ENCODE data around the gene SSBP4. TPM values are rescaled to one million over a fixed set of nuclear protein-coding genes. Genes with fewer than 3 reads are reported as not detected.

Gene SSBP4
- total RNA-seq, 1 donor = 77.8 TPM

GRCh38 chr19:18423258-18424020, 4.2 kb downstream of the SSBP4 start:
- H3K4me3 ChIP-seq (ENCODE audit: insufficient read depth, low read length) = no peak overlapping the region
- DNase-seq (ENCODE audit: insufficient read length, low spot score, missing footprints) = peak; percentile 60
- H3K36me3 ChIP-seq (ENCODE audit: insufficient read depth, low read length) = no peaks in the 10 kb centered on the region
- no peak for TF ChIP-seq CTCF (IDR thresholded peaks at IDR 0.05; ENCODE audit: extremely low read depth, low read depth, low read length)
- H3K27ac ChIP-seq (ENCODE audit: low read depth, low read length) = no peak overlapping the region
- H3K4me2 ChIP-seq (ENCODE audit: insufficient read depth, low read length) = no peak overlapping the region
- H3K79me2 ChIP-seq (ENCODE audit: insufficient read depth, low read length) = peaks cover 91% of the 10 kb centered on the region
- no peak overlapping the region for H2AFZ ChIP-seq (ENCODE audit: low read length)
- peaks cover 33% of the 10 kb centered on the region for H3K4me1 ChIP-seq (ENCODE audit: insufficient read depth, low read length)
- H3K9me3 ChIP-seq (ENCODE audit: low read depth, low read length) = no peaks in the 10 kb centered on the region
- H3K27me3 ChIP-seq (ENCODE audit: insufficient read depth, low read length) = no peaks in the 10 kb centered on the region
- H4K20me1 ChIP-seq (ENCODE audit: insufficient read depth, low read length) = peaks cover 58% of the 10 kb centered on the region

DNA sequence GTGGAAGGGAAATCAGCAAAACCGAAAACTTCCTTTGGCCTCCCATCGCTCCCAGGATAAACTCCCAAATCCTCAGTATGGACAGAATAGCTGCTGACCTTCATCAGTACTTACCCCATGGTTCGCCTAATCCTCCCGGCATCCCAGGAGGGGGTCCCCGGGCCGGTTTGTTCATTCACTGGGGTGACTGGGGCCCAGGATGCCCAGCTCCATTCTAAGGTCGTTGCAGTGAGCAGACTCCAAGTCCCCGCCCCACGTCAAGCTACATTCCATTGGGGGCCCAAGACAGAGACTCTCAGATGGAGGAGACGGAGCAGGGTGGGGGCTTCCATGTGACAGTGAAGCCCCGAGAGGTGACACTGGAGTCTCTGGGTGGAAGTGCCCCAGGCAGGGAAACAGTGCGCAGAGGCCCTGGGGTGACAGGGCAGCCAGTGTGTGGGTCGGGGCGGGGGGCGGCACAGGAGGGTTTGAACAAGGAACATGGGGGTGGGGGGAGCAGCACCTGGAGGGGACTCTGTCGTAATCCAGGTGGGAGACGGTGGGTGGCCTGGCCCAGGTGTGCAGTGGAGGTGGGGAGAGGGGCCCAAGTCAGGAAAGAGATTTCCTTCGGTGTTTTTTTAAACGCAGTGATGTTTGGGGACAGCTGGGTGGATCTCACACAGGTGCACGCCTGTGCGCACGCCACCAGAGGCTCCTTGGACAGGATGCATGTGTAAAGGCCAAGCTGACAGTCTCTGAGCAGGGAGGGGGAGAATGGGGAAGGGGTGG, 5.1 kb downstream of the SSBP4 start:
- Histone ChIP-seq H3K4me2 (ENCODE audit: insufficient read depth, low read length) (no peak overlapping the region), H3K36me3 (ENCODE audit: insufficient read depth, low read length) (no peaks in the 10 kb centered on the region), H3K9me3 (ENCODE audit: low read depth, low read length) (no peaks in the 10 kb centered on the region), H2AFZ (ENCODE audit: low read length) (no peak overlapping the region), H3K4me3 (ENCODE audit: insufficient read depth, low read length) (no peak overlapping the region), H3K79me2 (ENCODE audit: insufficient read depth, low read length) (peaks cover 92% of the 10 kb centered on the region), H3K27ac (ENCODE audit: low read depth, low read length) (no peak overlapping the region), H4K20me1 (ENCODE audit: insufficient read depth, low read length) (peaks cover 61% of the 10 kb centered on the region), H3K4me1 (ENCODE audit: insufficient read depth, low read length) (peaks cover 34% of the 10 kb centered on the region), H3K27me3 (ENCODE audit: insufficient read depth, low read length) (no peaks in the 10 kb centered on the region)
- TF ChIP-seq CTCF (IDR thresholded peaks at IDR 0.05; ENCODE audit: extremely low read depth, low read depth, low read length) = no peak
- DNase-seq (ENCODE audit: insufficient read length, low spot score, missing footprints) = peak; percentile 58

- Histone ChIP-seq H3K27me3 (ENCODE audit: insufficient read depth, low read length) (no peaks in the 10 kb centered on the region), H2AFZ (ENCODE audit: low read length) (no peak overlapping the region), H3K27ac (ENCODE audit: low read depth, low read length) (no peak overlapping the region), H3K9me3 (ENCODE audit: low read depth, low read length) (no peaks in the 10 kb centered on the region), H3K4me3 (ENCODE audit: insufficient read depth, low read length) (no peak overlapping the region), H3K79me2 (ENCODE audit: insufficient read depth, low read length) (peaks cover 92% of the 10 kb centered on the region), H4K20me1 (ENCODE audit: insufficient read depth, low read length) (peaks cover 65% of the 10 kb centered on the region), H3K36me3 (ENCODE audit: insufficient read depth, low read length) (no peaks in the 10 kb centered on the region), H3K4me1 (ENCODE audit: insufficient read depth, low read length) (peaks cover 40% of the 10 kb centered on the region), H3K4me2 (ENCODE audit: insufficient read depth, low read length) (no peak overlapping the region)
- peak; percentile 77 for DNase-seq (ENCODE audit: insufficient read length, low spot score, missing footprints)
- TF ChIP-seq CTCF (IDR thresholded peaks at IDR 0.05; ENCODE audit: extremely low read depth, low read depth, low read length) = no peak
These were observed 5.8 kb downstream of the SSBP4 start for GRCh38 chr19:18424890-18425514.
